ENCODE results near the gene HBA2.
"Not testable (repeated sequence)": the region's sequence is repeated elsewhere in the genome, so short reads cannot be mapped to it uniquely, and the experiment has no call there.

- TF ChIP-seq POLR2A, CTCF (IDR thresholded peaks at IDR 0.05): not testable (repeated sequence)
Observed at GRCh38 chr16:170088-170507, 2.6 kb upstream of the HBA2 start.

Measured in transverse colon (tissue), 3 donors.